GM20000 (cell line): ENCODE measurements around the gene SH3BP5.

ENCODE experiments used
- DNase-seq: peaks from one replicate; pipeline ENCODE4 v3.0.0; 2012; ENCODE audit warnings: low spot score
- CTCF ChIP-seq: IDR thresholded peaks from 2 replicates; pipeline ENCODE4 v1.5.1; 2012; ENCODE audit warnings: mild to moderate bottlenecking, control low read depth; ENCODE audit errors: extremely low read depth, missing control alignments

The SH3BP5 gene

GRCh38 chr3:15329046-15330005 is 3.1 kb downstream of the SH3BP5 start:
- TF ChIP-seq CTCF: no peak
- DNase-seq: no peak

GRCh38 chr3:15327941-15328340 is 4.4 kb downstream of the SH3BP5 start:
- DNase-seq: peak; percentile 56
- no peak for TF ChIP-seq CTCF

GRCh38 chr3:15326673-15327072 is 5.7 kb downstream of the SH3BP5 start:
- DNase-seq: no peak

GRCh38 chr3:15326037-15326436 is 6.3 kb downstream of the SH3BP5 start:
- DNase-seq: no peak
- no peak for TF ChIP-seq CTCF

More at GRCh38 chr3:15326673-15327072, 5.7 kb downstream of the SH3BP5 start:
- TF ChIP-seq CTCF: no peak

GRCh38 chr3:15325228-15325627 is 7.2 kb downstream of the SH3BP5 start:
- TF ChIP-seq CTCF: no peak
- DNase-seq: no peak

GRCh38 chr3:15324379-15324808 is 8.0 kb downstream of the SH3BP5 start:
- no peak for DNase-seq
- TF ChIP-seq CTCF: no peak

GRCh38 chr3:15323063-15323462 is 9.3 kb downstream of the SH3BP5 start:
- no peak for TF ChIP-seq CTCF
- no peak for DNase-seq
